Measurements from ENCODE around the gene ZNF18.

ZNF18 gene, protein sequence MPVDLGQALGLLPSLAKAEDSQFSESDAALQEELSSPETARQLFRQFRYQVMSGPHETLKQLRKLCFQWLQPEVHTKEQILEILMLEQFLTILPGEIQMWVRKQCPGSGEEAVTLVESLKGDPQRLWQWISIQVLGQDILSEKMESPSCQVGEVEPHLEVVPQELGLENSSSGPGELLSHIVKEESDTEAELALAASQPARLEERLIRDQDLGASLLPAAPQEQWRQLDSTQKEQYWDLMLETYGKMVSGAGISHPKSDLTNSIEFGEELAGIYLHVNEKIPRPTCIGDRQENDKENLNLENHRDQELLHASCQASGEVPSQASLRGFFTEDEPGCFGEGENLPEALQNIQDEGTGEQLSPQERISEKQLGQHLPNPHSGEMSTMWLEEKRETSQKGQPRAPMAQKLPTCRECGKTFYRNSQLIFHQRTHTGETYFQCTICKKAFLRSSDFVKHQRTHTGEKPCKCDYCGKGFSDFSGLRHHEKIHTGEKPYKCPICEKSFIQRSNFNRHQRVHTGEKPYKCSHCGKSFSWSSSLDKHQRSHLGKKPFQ

DNA sequence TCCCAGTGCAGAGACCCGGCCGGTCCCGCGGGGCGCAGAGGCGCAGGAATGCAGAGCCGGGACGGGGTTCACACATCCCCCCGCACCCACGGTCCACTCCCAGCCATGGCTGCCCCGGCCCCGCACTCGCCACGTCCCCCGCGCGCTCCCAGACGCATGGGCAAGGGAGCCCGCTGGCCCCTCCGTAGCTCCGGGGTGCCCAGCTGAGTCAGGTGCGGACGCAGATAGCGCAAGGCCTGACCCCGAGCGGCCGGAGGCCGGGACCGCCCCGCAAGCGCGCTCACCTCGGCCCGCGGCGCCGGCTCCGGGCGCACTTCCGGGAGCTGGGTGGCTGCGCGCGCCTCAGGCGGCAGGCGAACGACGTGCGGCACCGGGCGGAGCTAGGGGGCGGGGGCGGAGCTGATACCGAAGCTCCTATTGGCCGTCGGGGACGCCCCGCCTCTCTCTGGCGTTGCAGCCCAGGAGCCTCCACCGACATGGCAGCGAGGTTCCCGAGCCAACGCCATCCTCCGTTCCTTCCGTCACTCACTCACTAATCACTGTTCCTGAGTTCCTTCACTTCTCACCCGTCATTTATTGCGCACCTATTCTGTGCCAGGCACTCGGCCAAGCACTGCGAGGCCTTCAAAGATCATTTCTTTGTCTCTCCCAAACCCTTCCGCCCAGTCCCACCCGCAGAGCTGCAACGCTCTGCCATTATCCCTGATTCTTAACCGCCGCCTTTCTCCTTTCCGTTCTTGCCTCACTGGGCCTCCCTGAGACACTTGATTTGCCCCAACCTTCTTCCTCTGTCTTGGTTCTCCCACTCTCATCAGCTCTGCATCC is at the start of gene ZNF18:
ZNF18 (minus strand) TSS at position 329 of the 825 bp plus-strand sequence. CDS start 4,646 bp downstream, outside the sequence.
- peak; percentile 98 for ATAC-seq

DNA sequence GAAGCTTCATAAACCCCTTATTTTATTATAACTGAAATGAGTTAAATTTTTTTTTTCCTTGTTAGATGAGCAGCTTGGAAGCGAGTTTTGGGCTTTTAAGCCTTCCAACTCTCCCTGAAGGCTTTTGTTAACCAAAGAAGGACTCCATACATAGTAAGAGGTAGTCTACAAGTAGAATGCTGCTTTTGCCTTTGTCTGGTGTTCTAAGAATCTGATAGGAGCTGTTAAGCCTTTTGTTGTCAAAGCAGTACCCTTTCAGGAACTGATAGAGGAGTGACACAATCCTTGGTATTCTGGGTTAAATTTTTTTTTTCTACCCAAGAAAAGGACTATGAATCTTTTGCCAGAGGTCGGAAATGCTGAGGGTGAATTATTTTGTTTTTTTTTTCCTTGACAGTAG is 49.5 kb upstream of the ZNF18 start:
- TF ChIP-seq, protein P1, sequence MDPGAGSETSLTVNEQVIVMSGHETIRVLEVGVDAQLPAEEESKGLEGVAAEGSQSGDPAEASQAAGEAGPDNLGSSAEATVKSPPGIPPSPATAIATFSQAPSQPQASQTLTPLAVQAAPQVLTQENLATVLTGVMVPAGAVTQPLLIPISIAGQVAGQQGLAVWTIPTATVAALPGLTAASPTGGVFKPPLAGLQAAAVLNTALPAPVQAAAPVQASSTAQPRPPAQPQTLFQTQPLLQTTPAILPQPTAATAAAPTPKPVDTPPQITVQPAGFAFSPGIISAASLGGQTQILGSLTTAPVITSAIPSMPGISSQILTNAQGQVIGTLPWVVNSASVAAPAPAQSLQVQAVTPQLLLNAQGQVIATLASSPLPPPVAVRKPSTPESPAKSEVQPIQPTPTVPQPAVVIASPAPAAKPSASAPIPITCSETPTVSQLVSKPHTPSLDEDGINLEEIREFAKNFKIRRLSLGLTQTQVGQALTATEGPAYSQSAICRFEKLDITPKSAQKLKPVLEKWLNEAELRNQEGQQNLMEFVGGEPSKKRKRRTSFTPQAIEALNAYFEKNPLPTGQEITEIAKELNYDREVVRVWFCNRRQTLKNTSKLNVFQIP (CRISPR knock-in tag; IDR thresholded peaks at IDR 0.05; ENCODE audit: borderline replicate concordance, low read depth), result no peak
- TF ChIP-seq BACH2 (CRISPR knock-in tag; IDR thresholded peaks at IDR 0.05; ENCODE audit: borderline replicate concordance), result no peak
- TF ChIP-seq TCF4 (CRISPR knock-in tag; IDR thresholded peaks at IDR 0.05; ENCODE audit: borderline replicate concordance), result no peak
- no peak for TF ChIP-seq TOX (CRISPR knock-in tag; IDR thresholded peaks at IDR 0.05; ENCODE audit: borderline replicate concordance)
- TF ChIP-seq ZFP30 (CRISPR knock-in tag; IDR thresholded peaks at IDR 0.05), result no peak
- TF ChIP-seq OSR1 (CRISPR knock-in tag; IDR thresholded peaks at IDR 0.05), result no peak
- TF ChIP-seq ZC3H10 (CRISPR knock-in tag; IDR thresholded peaks at IDR 0.05), result no peak
- TF ChIP-seq PPARA (CRISPR knock-in tag; IDR thresholded peaks at IDR 0.05; ENCODE audit: borderline replicate concordance), result no peak
- no peak for TF ChIP-seq ZFP3 (CRISPR knock-in tag; IDR thresholded peaks at IDR 0.05)
- no peak for TF ChIP-seq GLIS3 (CRISPR knock-in tag; IDR thresholded peaks at IDR 0.05)
- no peak for TF ChIP-seq CSDC2 (CRISPR knock-in tag; IDR thresholded peaks at IDR 0.05)
- TF ChIP-seq, protein P2, sequence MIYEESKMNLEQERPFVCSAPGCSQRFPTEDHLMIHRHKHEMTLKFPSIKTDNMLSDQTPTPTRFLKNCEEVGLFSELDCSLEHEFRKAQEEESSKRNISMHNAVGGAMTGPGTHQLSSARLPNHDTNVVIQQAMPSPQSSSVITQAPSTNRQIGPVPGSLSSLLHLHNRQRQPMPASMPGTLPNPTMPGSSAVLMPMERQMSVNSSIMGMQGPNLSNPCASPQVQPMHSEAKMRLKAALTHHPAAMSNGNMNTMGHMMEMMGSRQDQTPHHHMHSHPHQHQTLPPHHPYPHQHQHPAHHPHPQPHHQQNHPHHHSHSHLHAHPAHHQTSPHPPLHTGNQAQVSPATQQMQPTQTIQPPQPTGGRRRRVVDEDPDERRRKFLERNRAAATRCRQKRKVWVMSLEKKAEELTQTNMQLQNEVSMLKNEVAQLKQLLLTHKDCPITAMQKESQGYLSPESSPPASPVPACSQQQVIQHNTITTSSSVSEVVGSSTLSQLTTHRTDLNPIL (CRISPR knock-in tag; IDR thresholded peaks at IDR 0.05; ENCODE audit: low read depth), result no peak
- ATAC-seq, result no peak

More for the DNA sequence above, at the start of gene ZNF18:
- TF ChIP-seq CSDC2 (CRISPR knock-in tag; IDR thresholded peaks at IDR 0.05) (no peak), ZC3H10 (CRISPR knock-in tag; IDR thresholded peaks at IDR 0.05) (no peak), BACH2 (CRISPR knock-in tag; IDR thresholded peaks at IDR 0.05; ENCODE audit: borderline replicate concordance) (no peak), ZFP3 (CRISPR knock-in tag; IDR thresholded peaks at IDR 0.05) (0 out of 2 replicates have a peak, but pooled peaks have one; percentile 55), ESRRG (CRISPR knock-in tag; IDR thresholded peaks at IDR 0.05) (no peak)
- TF ChIP-seq, protein P1 (CRISPR knock-in tag; IDR thresholded peaks at IDR 0.05; ENCODE audit: borderline replicate concordance, low read depth), result 0 out of 2 replicates have a peak, but pooled peaks have one; percentile 48

DNA sequence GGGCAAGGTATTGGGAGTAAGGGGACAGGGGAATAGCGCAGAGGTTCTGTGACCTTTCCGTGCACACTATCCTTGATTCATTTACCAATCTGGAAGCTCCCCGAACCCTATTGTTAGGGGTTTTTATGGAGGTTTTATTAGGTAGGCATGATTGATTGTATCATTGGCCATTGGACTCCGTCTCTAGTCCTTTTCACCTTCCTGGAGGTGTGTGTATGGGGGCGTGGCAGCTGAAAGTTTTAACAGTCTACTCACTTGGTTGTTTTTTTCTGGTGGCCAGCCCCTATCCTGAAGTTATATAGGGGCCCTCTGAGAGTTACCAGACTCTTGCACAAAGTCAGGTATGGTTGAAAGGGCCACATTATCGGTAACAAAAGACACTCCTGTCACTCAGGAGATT is 46.4 kb upstream of the ZNF18 start:
- ATAC-seq, result no peak
- TF ChIP-seq, protein P3, sequence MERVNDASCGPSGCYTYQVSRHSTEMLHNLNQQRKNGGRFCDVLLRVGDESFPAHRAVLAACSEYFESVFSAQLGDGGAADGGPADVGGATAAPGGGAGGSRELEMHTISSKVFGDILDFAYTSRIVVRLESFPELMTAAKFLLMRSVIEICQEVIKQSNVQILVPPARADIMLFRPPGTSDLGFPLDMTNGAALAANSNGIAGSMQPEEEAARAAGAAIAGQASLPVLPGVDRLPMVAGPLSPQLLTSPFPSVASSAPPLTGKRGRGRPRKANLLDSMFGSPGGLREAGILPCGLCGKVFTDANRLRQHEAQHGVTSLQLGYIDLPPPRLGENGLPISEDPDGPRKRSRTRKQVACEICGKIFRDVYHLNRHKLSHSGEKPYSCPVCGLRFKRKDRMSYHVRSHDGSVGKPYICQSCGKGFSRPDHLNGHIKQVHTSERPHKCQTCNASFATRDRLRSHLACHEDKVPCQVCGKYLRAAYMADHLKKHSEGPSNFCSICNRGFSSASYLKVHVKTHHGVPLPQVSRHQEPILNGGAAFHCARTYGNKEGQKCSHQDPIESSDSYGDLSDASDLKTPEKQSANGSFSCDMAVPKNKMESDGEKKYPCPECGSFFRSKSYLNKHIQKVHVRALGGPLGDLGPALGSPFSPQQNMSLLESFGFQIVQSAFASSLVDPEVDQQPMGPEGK (CRISPR knock-in tag; IDR thresholded peaks at IDR 0.05; ENCODE audit: borderline replicate concordance), result no peak
- TF ChIP-seq CSDC2 (CRISPR knock-in tag; IDR thresholded peaks at IDR 0.05) (no peak), TCF4 (CRISPR knock-in tag; IDR thresholded peaks at IDR 0.05; ENCODE audit: borderline replicate concordance) (no peak), BACH2 (CRISPR knock-in tag; IDR thresholded peaks at IDR 0.05; ENCODE audit: borderline replicate concordance) (no peak), RARB (CRISPR knock-in tag; IDR thresholded peaks at IDR 0.05) (no peak), PPARA (CRISPR knock-in tag; IDR thresholded peaks at IDR 0.05; ENCODE audit: borderline replicate concordance) (no peak), ZNF565 (CRISPR knock-in tag; conservative IDR thresholded peaks at IDR 0.05; ENCODE audit: low read depth) (no peak), ISL1 (CRISPR knock-in tag; IDR thresholded peaks at IDR 0.05) (no peak), GLIS3 (CRISPR knock-in tag; IDR thresholded peaks at IDR 0.05) (no peak), ESRRG (CRISPR knock-in tag; IDR thresholded peaks at IDR 0.05) (no peak), ZC3H10 (CRISPR knock-in tag; IDR thresholded peaks at IDR 0.05) (no peak), ZFP3 (CRISPR knock-in tag; IDR thresholded peaks at IDR 0.05) (no peak), OSR1 (CRISPR knock-in tag; IDR thresholded peaks at IDR 0.05) (no peak), ZFP30 (CRISPR knock-in tag; IDR thresholded peaks at IDR 0.05) (no peak), SNAI2 (CRISPR knock-in tag; IDR thresholded peaks at IDR 0.05) (no peak), TOX (CRISPR knock-in tag; IDR thresholded peaks at IDR 0.05; ENCODE audit: borderline replicate concordance) (no peak)
- TF ChIP-seq, protein P4, sequence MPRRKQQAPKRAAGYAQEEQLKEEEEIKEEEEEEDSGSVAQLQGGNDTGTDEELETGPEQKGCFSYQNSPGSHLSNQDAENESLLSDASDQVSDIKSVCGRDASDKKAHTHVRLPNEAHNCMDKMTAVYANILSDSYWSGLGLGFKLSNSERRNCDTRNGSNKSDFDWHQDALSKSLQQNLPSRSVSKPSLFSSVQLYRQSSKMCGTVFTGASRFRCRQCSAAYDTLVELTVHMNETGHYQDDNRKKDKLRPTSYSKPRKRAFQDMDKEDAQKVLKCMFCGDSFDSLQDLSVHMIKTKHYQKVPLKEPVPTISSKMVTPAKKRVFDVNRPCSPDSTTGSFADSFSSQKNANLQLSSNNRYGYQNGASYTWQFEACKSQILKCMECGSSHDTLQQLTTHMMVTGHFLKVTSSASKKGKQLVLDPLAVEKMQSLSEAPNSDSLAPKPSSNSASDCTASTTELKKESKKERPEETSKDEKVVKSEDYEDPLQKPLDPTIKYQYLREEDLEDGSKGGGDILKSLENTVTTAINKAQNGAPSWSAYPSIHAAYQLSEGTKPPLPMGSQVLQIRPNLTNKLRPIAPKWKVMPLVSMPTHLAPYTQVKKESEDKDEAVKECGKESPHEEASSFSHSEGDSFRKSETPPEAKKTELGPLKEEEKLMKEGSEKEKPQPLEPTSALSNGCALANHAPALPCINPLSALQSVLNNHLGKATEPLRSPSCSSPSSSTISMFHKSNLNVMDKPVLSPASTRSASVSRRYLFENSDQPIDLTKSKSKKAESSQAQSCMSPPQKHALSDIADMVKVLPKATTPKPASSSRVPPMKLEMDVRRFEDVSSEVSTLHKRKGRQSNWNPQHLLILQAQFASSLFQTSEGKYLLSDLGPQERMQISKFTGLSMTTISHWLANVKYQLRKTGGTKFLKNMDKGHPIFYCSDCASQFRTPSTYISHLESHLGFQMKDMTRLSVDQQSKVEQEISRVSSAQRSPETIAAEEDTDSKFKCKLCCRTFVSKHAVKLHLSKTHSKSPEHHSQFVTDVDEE (CRISPR knock-in tag; IDR thresholded peaks at IDR 0.05), result no peak
- TF ChIP-seq, protein P5, sequence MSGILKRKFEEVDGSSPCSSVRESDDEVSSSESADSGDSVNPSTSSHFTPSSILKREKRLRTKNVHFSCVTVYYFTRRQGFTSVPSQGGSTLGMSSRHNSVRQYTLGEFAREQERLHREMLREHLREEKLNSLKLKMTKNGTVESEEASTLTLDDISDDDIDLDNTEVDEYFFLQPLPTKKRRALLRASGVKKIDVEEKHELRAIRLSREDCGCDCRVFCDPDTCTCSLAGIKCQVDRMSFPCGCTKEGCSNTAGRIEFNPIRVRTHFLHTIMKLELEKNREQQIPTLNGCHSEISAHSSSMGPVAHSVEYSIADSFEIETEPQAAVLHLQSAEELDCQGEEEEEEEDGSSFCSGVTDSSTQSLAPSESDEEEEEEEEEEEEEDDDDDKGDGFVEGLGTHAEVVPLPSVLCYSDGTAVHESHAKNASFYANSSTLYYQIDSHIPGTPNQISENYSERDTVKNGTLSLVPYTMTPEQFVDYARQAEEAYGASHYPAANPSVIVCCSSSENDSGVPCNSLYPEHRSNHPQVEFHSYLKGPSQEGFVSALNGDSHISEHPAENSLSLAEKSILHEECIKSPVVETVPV (CRISPR knock-in tag; IDR thresholded peaks at IDR 0.05), result no peak
- TF ChIP-seq, protein P2 (CRISPR knock-in tag; IDR thresholded peaks at IDR 0.05; ENCODE audit: low read depth), result no peak
